DND-41 (cell line): Measurements from ENCODE around the gene GPR34.

Source experiments
- CTCF ChIP-seq: IDR thresholded peaks from 2 replicates; pipeline ENCODE4 v1.5.1; 2012; ENCODE audit warnings: borderline replicate concordance, low read length, moderate library complexity, mild to moderate bottlenecking; ENCODE audit not compliant: poor library complexity, severe bottlenecking; ENCODE audit errors: extremely low read depth
- EZH2 ChIP-seq: IDR thresholded peaks from 3 replicates; pipeline ENCODE4 v1.6.1; 2012; ENCODE audit warnings: borderline replicate concordance, low read depth, mild to moderate bottlenecking, moderate library complexity, low read length, inconsistent platforms; ENCODE audit not compliant: severe bottlenecking

- TF ChIP-seq EZH2 (no peak), CTCF (no peak)
Observed at GRCh38 chrX:41718481-41719235, 29.9 kb downstream of the GPR34 start.
